ENCODE results near the gene CAMK1D. TPM values are rescaled to one million over a fixed set of nuclear protein-coding genes. Genes with fewer than 3 reads are reported as not detected.

CAMK1D gene
- total RNA-seq, 1 donor from 2014 or later = 1.0 TPM

- TF ChIP-seq CTCF (conservative IDR thresholded peaks at IDR 0.05; ENCODE audit: low read depth, low read length) = no peak
- no peak for DNase-seq (ENCODE audit: low read depth)
- H3K4me3 ChIP-seq (ENCODE audit: low read depth, low read length) = no peak overlapping the region
These were observed 95.8 kb downstream of the CAMK1D start for GRCh38 chr10:12444981-12445700.

GRCh38 chr10:12445701-12446334, 96.5 kb downstream of the CAMK1D start:
- no peak for TF ChIP-seq CTCF (conservative IDR thresholded peaks at IDR 0.05; ENCODE audit: low read depth, low read length)

GRCh38 chr10:12448340-12448728, 99.0 kb downstream of the CAMK1D start:
- TF ChIP-seq CTCF (conservative IDR thresholded peaks at IDR 0.05; ENCODE audit: low read depth, low read length) = no peak
- DNase-seq (ENCODE audit: low read depth) = no peak
- no peak overlapping the region for H3K4me3 ChIP-seq (ENCODE audit: low read depth, low read length)

More at GRCh38 chr10:12445701-12446334, 96.5 kb downstream of the CAMK1D start:
- no peak for DNase-seq (ENCODE audit: low read depth)
- H3K4me3 ChIP-seq (ENCODE audit: low read depth, low read length) = no peak overlapping the region

- TF ChIP-seq CTCF (conservative IDR thresholded peaks at IDR 0.05; ENCODE audit: low read depth, low read length) = no peak
- no peak overlapping the region for H3K4me3 ChIP-seq (ENCODE audit: low read depth, low read length)
- DNase-seq (ENCODE audit: low read depth) = no peak
These were observed 99.5 kb downstream of the CAMK1D start for GRCh38 chr10:12448729-12449391.

- no peak overlapping the region for H3K4me3 ChIP-seq (ENCODE audit: low read depth, low read length)
- TF ChIP-seq CTCF (conservative IDR thresholded peaks at IDR 0.05; ENCODE audit: low read depth, low read length) = no peak
- DNase-seq (ENCODE audit: low read depth) = no peak
These were observed 106.0 kb downstream of the CAMK1D start for GRCh38 chr10:12455318-12455717.

GRCh38 chr10:12455766-12456165, 106.4 kb downstream of the CAMK1D start:
- H3K4me3 ChIP-seq (ENCODE audit: low read depth, low read length) = no peak overlapping the region
- DNase-seq (ENCODE audit: low read depth) = no peak
- TF ChIP-seq CTCF (conservative IDR thresholded peaks at IDR 0.05; ENCODE audit: low read depth, low read length) = no peak

All from epithelial cell of proximal tubule (primary cell).